ENCODE measurements around the gene OR1C1. TPM values are rescaled to one million over a fixed set of nuclear protein-coding genes. Genes with fewer than 3 reads are reported as not detected.
"Not testable (repeated sequence)": the region's sequence is repeated elsewhere in the genome, so short reads cannot be mapped to it uniquely, and the experiment has no call there.

OR1C1 gene
- total RNA-seq (not detected), total RNA-seq (0 reads per million in 29 experiments)
- not detected for total RNA-seq (2013)

- DNase-seq (no peak), ATAC-seq (replicated peaks in 1 of 4) (no peak)
- no peaks in the 10 kb centered on the region for H3K9me3 ChIP-seq
- peaks cover 0 to 6% of the 10 kb centered on the region in 2 donors for H3K27me3 Mint-ChIP-seq
- H3K27ac Mint-ChIP-seq = no peak within 1 kb of the TSS
- no peak within 1 kb of the TSS for H3K27ac ChIP-seq (ENCODE audit: low read length)
- ChIA-PET CTCF (no interaction called here), POLR2A (no interaction called here)
- 100% methylated on average over 2 of the region's 3 CpGs for WGBS (ENCODE audit: insufficient coverage)
- H3K4me1 Mint-ChIP-seq = no peaks in the 10 kb centered on the region
- no peaks in the 10 kb centered on the region for H3K36me3 ChIP-seq (ENCODE audit: control insufficient read depth in 2 of 2, extremely low read depth in 1 of 2, insufficient read depth in 1 of 2, low read length in 1 of 2)
- H3K27me3 ChIP-seq (replicated peaks in 1 of 2; ENCODE audit: control insufficient read depth in 2 of 2, extremely low read depth in 1 of 2, insufficient read depth in 2 of 2, low read length in 1 of 2) = no peaks in the 10 kb centered on the region
- peaks cover 0 to 6% (median 3%) of the 10 kb centered on the region in 3 donors for H3K9me3 Mint-ChIP-seq
- no peak within 1 kb of the TSS for H3K4me3 ChIP-seq (ENCODE audit: control insufficient read depth in 1 of 2, extremely low read depth in 1 of 2, low read length in 1 of 2)
- H3K4me1 ChIP-seq (ENCODE audit: control insufficient read depth in 1 of 2, extremely low read depth in 1 of 2, insufficient read depth in 2 of 2, low read length in 2 of 2) = no peaks in the 10 kb centered on the region
- no peaks in the 10 kb centered on the region for H3K36me3 Mint-ChIP-seq
- H3K4me3 Mint-ChIP-seq = no peak within 1 kb of the TSS
Observed at GRCh38 chr1:247760456-247760855, at the start of gene OR1C1. OR1C1 (minus strand) TSS chr1:247760556; CDS start chr1:247758406, 2,150 bp downstream.

GRCh38 chr1:247797518-247797917 lies 37.2 kb upstream of the OR1C1 start:
- Mint-ChIP-seq H3K9me3 (no peaks in the 10 kb centered on the region), H3K27ac (no peak overlapping the region), H3K4me3 (no peak overlapping the region), H3K4me1 (no peaks in the 10 kb centered on the region), H3K27me3 (no peaks in the 10 kb centered on the region), H3K36me3 (no peaks in the 10 kb centered on the region)
- no peak overlapping the region for H3K4me3 ChIP-seq (ENCODE audit: control insufficient read depth in 1 of 2, extremely low read depth in 1 of 2, low read length in 1 of 2)
- H3K27me3 ChIP-seq (replicated peaks in 1 of 2; ENCODE audit: control insufficient read depth in 2 of 2, extremely low read depth in 1 of 2, insufficient read depth in 2 of 2, low read length in 1 of 2) = no peaks in the 10 kb centered on the region
- no peaks in the 10 kb centered on the region for H3K9me3 ChIP-seq
- WGBS (ENCODE audit: insufficient coverage) = 0% methylated on average over 1 of the region's 2 CpGs
- no peak overlapping the region for H3K27ac ChIP-seq (ENCODE audit: low read length)
- DNase-seq (no peak), ATAC-seq (replicated peaks in 1 of 4) (no peak)
- no peaks in the 10 kb centered on the region for H3K36me3 ChIP-seq (ENCODE audit: control insufficient read depth in 2 of 2, extremely low read depth in 1 of 2, insufficient read depth in 1 of 2, low read length in 1 of 2)
- CTCF ChIA-PET = no interaction called here
- no peaks in the 10 kb centered on the region for H3K4me1 ChIP-seq (ENCODE audit: control insufficient read depth in 1 of 2, extremely low read depth in 1 of 2, insufficient read depth in 2 of 2, low read length in 2 of 2)
- POLR2A ChIA-PET = no interaction called here

DNA sequence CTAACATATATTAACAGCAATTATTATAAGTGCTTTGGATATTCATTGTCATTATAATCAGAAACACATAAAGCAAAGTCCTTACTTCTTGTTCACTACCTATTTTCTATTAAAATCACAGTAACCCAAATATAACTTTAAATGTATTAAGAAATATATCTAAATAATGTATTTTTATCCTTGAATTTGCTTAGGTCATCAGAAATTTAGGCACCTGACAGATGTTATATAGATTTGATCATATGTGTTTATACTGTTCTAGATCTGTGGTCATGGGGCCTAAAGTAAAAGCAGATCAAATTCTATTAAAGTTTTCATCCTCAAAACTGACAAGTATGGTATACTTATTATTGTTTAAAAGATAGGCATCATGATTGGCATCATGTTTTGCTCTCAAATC lies 9.2 kb upstream of the OR1C1 start:
- DNase-seq (no peak), ATAC-seq (replicated peaks in 1 of 4) (no peak)
- H3K36me3 ChIP-seq (ENCODE audit: control insufficient read depth in 2 of 2, extremely low read depth in 1 of 2, insufficient read depth in 1 of 2, low read length in 1 of 2) = no peaks in the 10 kb centered on the region
- CTCF ChIA-PET = no interaction called here
- H3K9me3 ChIP-seq = no peaks in the 10 kb centered on the region
- Mint-ChIP-seq H3K4me3 (no peak overlapping the region), H3K27me3 (peaks cover 0 to 4% of the 10 kb centered on the region in 2 donors), H3K27ac (no peak overlapping the region), H3K9me3 (peaks cover 0 to 7% (median 0%) of the 10 kb centered on the region in 3 donors), H3K4me1 (no peaks in the 10 kb centered on the region), H3K36me3 (no peaks in the 10 kb centered on the region)
- POLR2A ChIA-PET = no interaction called here
- H3K4me3 ChIP-seq (ENCODE audit: control insufficient read depth in 1 of 2, extremely low read depth in 1 of 2, low read length in 1 of 2) = no peak overlapping the region
- H3K27me3 ChIP-seq (replicated peaks in 1 of 2; ENCODE audit: control insufficient read depth in 2 of 2, extremely low read depth in 1 of 2, insufficient read depth in 2 of 2, low read length in 1 of 2) = no peaks in the 10 kb centered on the region
- no peak overlapping the region for H3K27ac ChIP-seq (ENCODE audit: low read length)
- no peaks in the 10 kb centered on the region for H3K4me1 ChIP-seq (ENCODE audit: control insufficient read depth in 1 of 2, extremely low read depth in 1 of 2, insufficient read depth in 2 of 2, low read length in 2 of 2)

- H3K27me3 Mint-ChIP-seq; H3K4me1 ChIP-seq (ENCODE audit: control insufficient read depth in 1 of 2, extremely low read depth in 1 of 2, insufficient read depth in 2 of 2, low read length in 2 of 2); POLR2A ChIA-PET; ATAC-seq (replicated peaks in 1 of 4); H3K27ac ChIP-seq (ENCODE audit: low read length); H3K4me3 Mint-ChIP-seq; H3K9me3 ChIP-seq; H3K36me3 Mint-ChIP-seq; H3K4me3 ChIP-seq (ENCODE audit: control insufficient read depth in 1 of 2, extremely low read depth in 1 of 2, low read length in 1 of 2); H3K36me3 ChIP-seq (ENCODE audit: control insufficient read depth in 2 of 2, extremely low read depth in 1 of 2, insufficient read depth in 1 of 2, low read length in 1 of 2); H3K27ac Mint-ChIP-seq; H3K4me1 Mint-ChIP-seq; DNase-seq; H3K27me3 ChIP-seq (replicated peaks in 1 of 2; ENCODE audit: control insufficient read depth in 2 of 2, extremely low read depth in 1 of 2, insufficient read depth in 2 of 2, low read length in 1 of 2); CTCF ChIA-PET: not testable (repeated sequence)
- no CpG with 5 or more reads among the region's 1 CpG for WGBS (ENCODE audit: insufficient coverage)
- peaks cover 10 to 16% (median 15%) of the 10 kb centered on the region in 3 donors for H3K9me3 Mint-ChIP-seq
Observed at GRCh38 chr1:247754311-247754710, 6.0 kb downstream of the OR1C1 start.

- Histone ChIP-seq H3K36me3 (ENCODE audit: control insufficient read depth in 2 of 2, extremely low read depth in 1 of 2, insufficient read depth in 1 of 2, low read length in 1 of 2) (no peaks in the 10 kb centered on the region), H3K4me1 (ENCODE audit: control insufficient read depth in 1 of 2, extremely low read depth in 1 of 2, insufficient read depth in 2 of 2, low read length in 2 of 2) (no peaks in the 10 kb centered on the region), H3K4me3 (ENCODE audit: control insufficient read depth in 1 of 2, extremely low read depth in 1 of 2, low read length in 1 of 2) (no peak overlapping the region), H3K9me3 (no peaks in the 10 kb centered on the region), H3K27ac (ENCODE audit: low read length) (no peak overlapping the region), H3K27me3 (replicated peaks in 1 of 2; ENCODE audit: control insufficient read depth in 2 of 2, extremely low read depth in 1 of 2, insufficient read depth in 2 of 2, low read length in 1 of 2) (no peaks in the 10 kb centered on the region)
- no peak overlapping the region for H3K27ac Mint-ChIP-seq
- no peaks in the 10 kb centered on the region for H3K36me3 Mint-ChIP-seq
- H3K9me3 Mint-ChIP-seq = peaks cover 7 to 21% (median 9%) of the 10 kb centered on the region in 3 donors
- no peak overlapping the region for H3K4me3 Mint-ChIP-seq
- H3K27me3 Mint-ChIP-seq = no peaks in the 10 kb centered on the region
- ChIA-PET CTCF (no interaction called here), POLR2A (no interaction called here)
- WGBS (ENCODE audit: insufficient coverage) = 100% methylated on average over 1 of the region's 1 CpG
- H3K4me1 Mint-ChIP-seq = no peaks in the 10 kb centered on the region
- ATAC-seq (replicated peaks in 1 of 4) (no peak), DNase-seq (no peak)
Observed at GRCh38 chr1:247749870-247750269, 10.5 kb downstream of the OR1C1 start.

DNA sequence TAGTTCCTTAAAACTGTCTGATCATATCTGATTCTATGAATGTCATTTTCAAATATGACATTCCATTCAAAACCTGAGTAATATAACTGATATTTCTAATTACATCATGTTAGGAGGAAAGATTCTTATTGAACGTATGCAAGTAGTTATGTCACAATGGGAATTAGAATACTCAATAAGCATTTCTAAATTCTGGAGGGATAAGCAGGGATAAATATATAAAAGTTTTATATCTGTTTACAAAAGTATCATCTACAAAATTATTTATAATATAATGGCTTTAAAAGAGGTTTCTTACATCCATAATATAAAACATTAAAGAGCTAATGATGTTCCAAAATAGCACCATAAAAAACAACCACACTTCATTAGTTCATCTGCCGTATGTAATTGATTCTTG lies 12.3 kb downstream of the OR1C1 start, which contains the start of gene OR14A2:
Gene OR14A2 (minus strand): TSS at position 101 of the 400 bp plus-strand sequence.
- POLR2A ChIA-PET = no interaction called here
- no peaks in the 10 kb centered on the region for H3K4me1 Mint-ChIP-seq
- WGBS (ENCODE audit: insufficient coverage) = no CpG with 5 or more reads among the region's 2 CpGs
- Histone ChIP-seq H3K27me3 (replicated peaks in 1 of 2; ENCODE audit: control insufficient read depth in 2 of 2, extremely low read depth in 1 of 2, insufficient read depth in 2 of 2, low read length in 1 of 2) (no peaks in the 10 kb centered on the region), H3K27ac (ENCODE audit: low read length) (no peak within 1 kb of the TSS), H3K36me3 (ENCODE audit: control insufficient read depth in 2 of 2, extremely low read depth in 1 of 2, insufficient read depth in 1 of 2, low read length in 1 of 2) (no peaks in the 10 kb centered on the region), H3K4me3 (ENCODE audit: control insufficient read depth in 1 of 2, extremely low read depth in 1 of 2, low read length in 1 of 2) (no peak within 1 kb of the TSS), H3K9me3 (no peaks in the 10 kb centered on the region), H3K4me1 (ENCODE audit: control insufficient read depth in 1 of 2, extremely low read depth in 1 of 2, insufficient read depth in 2 of 2, low read length in 2 of 2) (no peaks in the 10 kb centered on the region)
- CTCF ChIA-PET = no interaction called here
- ATAC-seq (replicated peaks in 1 of 4) (no peak), DNase-seq (no peak)
- H3K27ac Mint-ChIP-seq = no peak within 1 kb of the TSS
- no peaks in the 10 kb centered on the region for H3K36me3 Mint-ChIP-seq
- H3K9me3 Mint-ChIP-seq = peaks cover 7 to 21% (median 9%) of the 10 kb centered on the region in 3 donors
- H3K4me3 Mint-ChIP-seq = no peak within 1 kb of the TSS
- no peaks in the 10 kb centered on the region for H3K27me3 Mint-ChIP-seq

DNA sequence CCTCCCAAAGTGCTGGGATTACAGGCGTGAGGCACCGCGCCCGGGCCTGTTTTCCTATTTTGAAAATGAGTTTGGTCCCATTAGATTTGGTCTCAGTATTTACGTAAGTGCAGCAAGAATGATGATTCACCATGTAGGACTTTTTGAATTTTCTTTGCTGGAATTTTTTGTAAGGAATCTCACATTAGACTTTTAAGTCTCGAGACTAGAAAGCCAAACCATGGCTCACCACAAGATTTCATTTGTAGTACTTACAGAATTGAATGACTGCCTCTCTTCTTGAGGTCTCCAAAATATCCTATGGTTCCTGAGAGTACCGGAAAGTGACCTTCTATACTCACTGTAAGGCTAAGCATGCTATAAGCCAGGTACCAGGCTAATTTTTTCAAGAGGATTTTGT lies 12.7 kb downstream of the OR1C1 start:
- ChIA-PET CTCF (no interaction called here), POLR2A (no interaction called here)
- no peak overlapping the region for H3K27ac ChIP-seq (ENCODE audit: low read length)
- 100% methylated on average over 1 of the region's 7 CpGs for WGBS (ENCODE audit: insufficient coverage)
- H3K9me3 ChIP-seq = no peaks in the 10 kb centered on the region
- H3K36me3 ChIP-seq (ENCODE audit: control insufficient read depth in 2 of 2, extremely low read depth in 1 of 2, insufficient read depth in 1 of 2, low read length in 1 of 2) = no peaks in the 10 kb centered on the region
- Mint-ChIP-seq H3K27ac (no peak overlapping the region), H3K36me3 (no peaks in the 10 kb centered on the region), H3K4me1 (no peaks in the 10 kb centered on the region), H3K27me3 (no peaks in the 10 kb centered on the region), H3K9me3 (peaks cover 7 to 21% (median 9%) of the 10 kb centered on the region in 3 donors), H3K4me3 (no peak overlapping the region)
- no peak for DNase-seq
- no peaks in the 10 kb centered on the region for H3K27me3 ChIP-seq (replicated peaks in 1 of 2; ENCODE audit: control insufficient read depth in 2 of 2, extremely low read depth in 1 of 2, insufficient read depth in 2 of 2, low read length in 1 of 2)
- H3K4me3 ChIP-seq (ENCODE audit: control insufficient read depth in 1 of 2, extremely low read depth in 1 of 2, low read length in 1 of 2) = no peak overlapping the region
- no peaks in the 10 kb centered on the region for H3K4me1 ChIP-seq (ENCODE audit: control insufficient read depth in 1 of 2, extremely low read depth in 1 of 2, insufficient read depth in 2 of 2, low read length in 2 of 2)
- ATAC-seq (replicated peaks in 1 of 4) = no peak

Measured in T-cell (primary cell).